Activated gamma-delta T cell (primary cell): ENCODE data around the gene ITGA2B.
"Not testable (repeated sequence)": the region's sequence is repeated elsewhere in the genome, so short reads cannot be mapped to it uniquely, and the experiment has no call there.

ENCODE experiments used
- DNase-seq: peaks from one replicate; lab custom pipeline; 2025; lab: John Stamatoyannopoulos, UW

ITGA2B gene

GRCh38 chr17:44329516-44329915 is 59.9 kb downstream of the ITGA2B start:
- DNase-seq = not testable (repeated sequence)

- no peak for DNase-seq
Measured at GRCh38 chr17:44327715-44328449, 61.6 kb downstream of the ITGA2B start.

GRCh38 chr17:44326861-44327444 is 62.5 kb downstream of the ITGA2B start:
- DNase-seq = peak; percentile 85

DNA sequence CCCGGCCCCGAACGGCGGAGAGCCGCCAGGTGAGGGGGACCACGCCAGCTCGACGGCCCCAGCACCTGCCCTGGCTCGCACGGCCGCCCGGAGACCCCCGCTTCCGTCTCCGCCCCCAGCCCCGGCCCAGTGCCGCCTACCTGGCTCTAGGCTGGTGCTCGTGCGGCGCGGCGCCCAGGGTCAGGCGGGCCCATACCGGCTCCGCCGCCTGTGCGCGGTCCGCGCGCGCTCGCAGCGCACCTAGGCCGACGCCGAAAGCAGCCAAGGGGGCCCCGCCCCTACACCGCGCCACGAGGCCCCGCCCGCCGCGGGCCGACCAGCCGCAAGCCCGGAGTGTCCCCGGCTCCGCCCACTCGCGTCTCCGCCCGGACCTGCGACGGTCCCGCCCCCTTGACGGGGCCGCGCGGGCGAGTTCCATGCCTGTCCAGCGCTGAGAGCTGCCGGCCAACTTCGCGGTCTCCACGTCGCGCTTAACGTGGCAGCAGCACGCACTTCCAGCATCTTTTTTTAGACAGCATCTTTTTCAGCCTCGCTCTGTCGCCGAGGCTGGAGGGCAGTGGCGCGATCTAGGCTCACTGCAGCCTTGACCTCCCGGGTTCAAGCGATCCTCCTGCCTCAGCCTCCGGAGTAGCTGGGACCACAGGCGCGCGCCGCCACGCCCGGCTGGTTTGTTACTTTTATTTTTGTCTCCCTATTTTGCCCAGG is 64.7 kb downstream of the ITGA2B start, which contains the start of gene SLC25A39:
Gene SLC25A39, minus strand, starts transcription at position 253 of the 705 bp plus-strand sequence. CDS start 1,261 bp downstream, outside the sequence.
- DNase-seq = peak; percentile 94

DNA sequence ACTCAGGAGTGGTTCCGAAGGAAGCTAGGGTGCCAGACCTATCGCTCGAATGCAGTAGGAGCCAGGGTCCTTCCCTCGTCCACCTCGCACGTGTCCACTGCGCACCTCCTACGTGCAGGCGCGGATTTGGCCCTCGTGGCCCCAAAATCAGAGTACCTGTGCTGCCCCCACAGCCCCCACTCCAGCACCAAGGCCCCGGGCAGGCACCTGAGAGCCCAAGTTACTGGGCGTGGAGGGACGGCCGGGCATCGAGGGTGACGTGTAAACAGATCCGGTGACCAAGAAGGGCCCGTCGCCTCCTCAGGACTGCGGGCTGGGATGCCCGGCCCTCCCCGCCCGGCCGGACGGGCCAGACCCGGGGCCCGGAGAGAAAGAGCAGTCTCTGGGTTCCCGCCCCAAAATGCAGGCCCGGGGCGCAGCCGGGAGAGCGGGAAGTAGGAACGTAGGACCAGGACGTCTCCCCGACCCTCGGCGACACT is 65.3 kb downstream of the ITGA2B start:
- DNase-seq = no peak

GRCh38 chr17:44323359-44324091 is 65.9 kb downstream of the ITGA2B start:
- no peak for DNase-seq

DNA sequence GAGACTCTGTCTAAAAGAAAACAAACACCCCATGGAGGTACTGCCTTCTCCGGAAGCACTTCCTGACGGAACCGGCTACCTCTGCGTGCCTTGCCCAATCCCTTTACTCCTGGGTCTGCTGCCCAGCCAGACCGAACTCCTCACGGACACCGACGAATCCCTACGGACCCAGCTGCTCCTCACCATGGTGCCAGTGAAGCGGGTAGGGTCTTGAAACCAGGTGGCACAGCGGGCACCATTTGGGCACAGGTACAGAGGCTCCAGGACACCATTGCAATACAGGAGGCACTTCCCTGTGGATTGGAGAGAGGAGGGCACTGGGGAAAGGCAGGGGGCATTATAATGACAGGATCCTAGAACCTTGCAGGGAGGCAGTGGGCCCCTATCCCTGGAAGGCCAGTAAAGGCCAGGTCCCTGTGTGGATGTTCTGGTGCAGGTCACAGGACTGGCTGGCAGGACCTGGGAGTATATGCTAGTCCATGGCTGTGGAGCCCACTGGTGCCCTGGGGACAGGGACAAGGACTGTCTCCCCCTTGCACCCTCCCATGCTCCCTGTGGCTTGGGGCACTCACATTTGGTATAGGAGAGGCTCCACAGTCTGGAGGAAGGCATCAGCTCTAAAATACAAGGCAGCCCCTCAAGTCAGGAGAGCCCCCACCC is 67.1 kb downstream of the ITGA2B start:
- DNase-seq = no peak
